NCI-H2171 treated with DMSO at 0.1 percent for 48 hours (cell line): ENCODE data around the gene KIF19.

Experiments
- DNase-seq: peaks from one replicate; lab custom pipeline; 2025; lab: John Stamatoyannopoulos, UW

Gene KIF19

GRCh38 chr17:74340470-74341023, 14.5 kb downstream of the KIF19 start:
- DNase-seq: peak; percentile 52

GRCh38 chr17:74342224-74342623, 16.2 kb downstream of the KIF19 start:
- peak; percentile 96 for DNase-seq

GRCh38 chr17:74343121-74343520, 17.1 kb downstream of the KIF19 start:
- no peak for DNase-seq

GRCh38 chr17:74343526-74344284, 17.7 kb downstream of the KIF19 start:
- peak; percentile 53 for DNase-seq

- no peak for DNase-seq
These were observed 18.6 kb downstream of the KIF19 start for GRCh38 chr17:74344658-74345057.

- DNase-seq: peak; percentile 26
These were observed 19.6 kb downstream of the KIF19 start for GRCh38 chr17:74345433-74346241.

DNA sequence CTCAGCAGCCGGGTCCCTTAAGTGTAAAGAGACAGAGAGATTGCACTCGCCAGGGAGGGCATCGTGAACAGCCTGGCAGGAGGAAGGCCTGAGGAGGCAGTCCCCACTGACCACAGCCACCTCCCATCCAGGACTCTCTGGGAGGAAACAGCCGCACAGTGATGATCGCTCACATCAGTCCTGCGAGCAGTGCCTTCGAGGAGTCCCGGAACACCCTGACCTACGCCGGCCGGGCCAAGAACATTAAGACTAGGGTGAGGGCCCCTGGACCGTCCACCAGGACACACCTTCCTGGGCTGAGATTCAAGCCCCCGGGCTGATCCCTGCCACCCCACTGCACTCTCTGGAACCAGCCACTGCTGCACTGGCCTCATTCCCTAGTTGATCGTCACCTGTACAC, 21.6 kb downstream of the KIF19 start:
- DNase-seq: no peak

- DNase-seq: no peak
These were observed 23.1 kb downstream of the KIF19 start for GRCh38 chr17:74349120-74349519.

DNA sequence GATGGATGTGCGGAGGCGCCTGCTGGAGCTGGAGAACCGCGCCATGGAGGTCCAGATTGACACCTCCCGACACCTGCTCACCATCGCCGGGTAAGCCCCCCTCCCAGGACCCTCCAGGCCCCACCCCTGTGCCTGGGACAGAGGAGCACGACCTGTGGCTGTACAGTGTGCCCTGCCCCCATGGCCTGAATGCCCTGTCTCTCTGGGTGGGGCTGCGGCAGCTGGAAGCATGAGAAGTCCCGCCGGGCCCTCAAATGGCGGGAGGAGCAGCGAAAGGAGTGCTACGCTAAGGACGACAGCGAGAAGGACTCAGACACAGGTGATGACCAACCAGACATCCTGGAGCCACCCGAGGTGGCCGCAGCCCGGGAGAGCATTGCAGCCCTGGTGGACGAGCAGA, 24.5 kb downstream of the KIF19 start:
- DNase-seq: no peak

DNA sequence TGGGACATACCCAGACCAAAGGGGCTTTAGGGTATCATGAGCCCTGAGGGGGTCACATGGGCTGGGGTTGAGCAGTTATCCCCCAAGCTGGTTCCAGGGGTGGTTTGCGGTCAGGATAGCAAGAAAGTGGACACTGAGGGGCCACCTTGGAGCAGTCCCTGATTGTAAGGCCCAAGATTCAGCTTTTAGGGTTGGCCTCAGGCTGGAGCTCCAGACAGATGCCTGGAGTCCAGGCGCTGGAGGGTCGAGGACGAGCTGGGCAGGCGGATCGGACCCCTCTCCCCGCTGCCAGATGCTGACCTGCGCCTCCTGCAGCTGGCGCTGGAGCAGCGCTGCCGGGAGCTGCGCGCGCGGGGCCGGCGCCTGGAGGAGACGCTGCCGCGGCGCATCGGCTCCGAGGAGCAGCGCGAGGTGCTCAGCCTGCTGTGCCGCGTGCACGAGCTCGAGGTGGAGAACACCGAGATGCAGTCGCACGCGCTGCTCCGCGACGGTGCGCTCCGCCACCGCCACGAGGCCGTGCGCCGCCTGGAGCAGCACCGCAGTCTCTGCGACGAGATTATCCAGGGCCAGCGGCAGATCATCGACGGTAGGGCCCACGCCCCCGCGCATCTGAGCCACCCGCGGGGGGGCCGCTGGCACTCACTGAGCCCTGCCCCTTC, 25.7 kb downstream of the KIF19 start:
- no peak for DNase-seq

DNA sequence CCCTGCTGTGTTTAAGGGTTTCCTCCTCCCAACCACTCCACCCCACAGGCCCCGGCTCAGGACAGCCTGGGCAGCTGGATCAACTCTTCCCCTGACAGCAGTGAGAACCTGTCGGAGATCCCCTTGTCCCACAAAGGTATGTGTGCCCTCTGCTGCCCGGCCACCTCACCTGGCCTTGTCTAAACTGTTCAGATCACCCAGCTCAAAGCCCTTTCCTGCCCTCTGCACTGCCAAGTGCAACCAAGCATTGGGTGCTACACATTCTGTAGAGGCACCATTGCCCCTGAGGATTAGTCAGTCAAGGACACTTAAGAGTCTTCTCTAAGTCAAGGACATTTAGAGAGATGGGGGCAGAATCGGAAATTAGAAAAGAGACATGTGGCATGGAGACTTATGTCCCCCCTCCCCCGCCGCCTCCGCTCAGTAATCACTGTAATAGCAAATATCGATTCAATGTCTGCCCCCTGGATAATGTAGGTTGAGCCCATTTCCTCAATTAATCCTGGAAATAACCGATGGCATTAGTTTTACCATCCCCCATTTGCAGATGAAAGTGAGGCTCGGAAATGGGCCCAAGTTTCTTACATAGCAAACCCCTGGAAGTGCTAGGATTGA, 27.5 kb downstream of the KIF19 start:
- DNase-seq: no peak

GRCh38 chr17:74354123-74354522, 28.1 kb downstream of the KIF19 start:
- no peak for DNase-seq

DNA sequence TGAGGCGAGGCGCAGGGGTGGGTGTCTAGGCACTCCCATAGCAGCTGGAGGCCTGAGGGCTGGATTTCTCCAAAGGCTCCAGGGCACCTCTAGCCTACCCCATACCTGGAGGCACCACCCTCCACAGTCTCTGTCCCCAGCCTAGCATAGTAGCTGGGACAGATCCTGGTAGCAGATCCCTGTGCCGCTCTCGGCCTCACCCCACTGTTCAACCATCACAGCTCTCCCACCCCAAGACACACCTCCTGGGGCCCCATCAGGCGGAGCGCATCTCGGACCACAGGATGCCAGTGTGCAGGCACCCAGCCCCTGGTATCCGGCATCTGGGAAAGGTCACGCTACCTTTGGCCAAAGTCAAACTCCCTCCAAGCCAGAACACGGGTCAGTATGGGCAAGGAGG, 28.5 kb downstream of the KIF19 start:
- no peak for DNase-seq

- no peak for DNase-seq
These were observed 29.0 kb downstream of the KIF19 start for GRCh38 chr17:74355065-74355464.

DNA sequence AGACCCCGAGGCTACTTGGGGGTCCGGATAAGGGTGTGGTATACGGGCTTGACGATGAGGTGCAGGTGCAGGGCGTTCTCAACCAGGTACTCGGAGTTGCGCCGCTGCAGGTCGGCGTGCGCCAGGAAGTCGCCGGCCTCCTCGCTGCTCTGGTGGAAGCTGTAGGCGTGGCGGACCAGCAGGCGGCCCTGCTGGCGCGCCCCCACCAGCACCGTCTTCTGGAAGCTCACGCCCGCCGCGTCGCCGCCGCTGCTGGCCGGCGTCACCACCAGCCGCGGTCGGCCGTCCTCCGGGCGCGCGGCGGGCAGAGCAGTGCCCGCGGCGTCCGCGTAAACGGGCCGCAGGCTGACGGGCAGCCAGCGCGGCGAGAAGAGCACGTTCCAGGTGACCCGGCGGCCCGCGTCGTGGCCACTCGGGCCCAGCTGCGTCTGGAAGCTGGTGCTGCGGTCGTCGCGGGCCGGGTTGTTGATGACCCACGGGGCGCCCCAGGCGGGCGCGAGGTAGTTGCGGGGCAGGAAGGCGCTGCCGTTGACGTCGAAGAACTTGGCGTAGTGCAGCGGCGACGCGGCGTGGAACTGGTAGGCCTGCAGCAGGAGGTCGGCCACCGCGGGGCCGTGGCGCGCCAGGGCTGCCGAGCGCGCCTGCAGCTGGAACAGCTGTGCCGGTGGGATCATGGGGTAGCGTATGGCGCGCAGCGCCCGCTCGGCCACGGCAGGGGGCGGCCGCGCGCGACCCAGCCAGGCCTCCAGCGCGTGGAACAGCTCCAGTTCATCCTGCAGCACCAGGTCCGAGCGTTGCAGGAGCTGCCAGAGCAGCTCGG, 30.8 kb downstream of the KIF19 start:
- no peak for DNase-seq

DNA sequence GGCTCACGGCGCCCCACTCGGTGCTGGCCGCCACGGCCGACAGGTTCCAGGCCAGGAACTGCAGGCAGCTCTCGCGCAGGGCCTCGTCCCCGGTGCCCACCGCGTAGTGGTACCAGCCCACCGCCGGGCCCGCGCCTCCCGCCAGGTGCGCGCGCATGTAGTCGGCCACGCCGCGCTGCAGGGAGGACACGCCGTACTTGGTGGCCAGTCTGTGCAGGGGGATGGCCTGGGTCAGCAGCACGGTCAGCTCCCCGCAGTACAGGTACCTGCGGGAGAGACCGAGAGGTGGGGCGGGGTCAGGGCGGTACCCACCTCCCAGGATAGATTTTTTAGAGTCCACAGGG, 31.4 kb downstream of the KIF19 start:
- DNase-seq: no peak

GRCh38 chr17:74358697-74359096, 32.7 kb downstream of the KIF19 start:
- DNase-seq: no peak

GRCh38 chr17:74359916-74360315, 33.9 kb downstream of the KIF19 start:
- no peak for DNase-seq

DNA sequence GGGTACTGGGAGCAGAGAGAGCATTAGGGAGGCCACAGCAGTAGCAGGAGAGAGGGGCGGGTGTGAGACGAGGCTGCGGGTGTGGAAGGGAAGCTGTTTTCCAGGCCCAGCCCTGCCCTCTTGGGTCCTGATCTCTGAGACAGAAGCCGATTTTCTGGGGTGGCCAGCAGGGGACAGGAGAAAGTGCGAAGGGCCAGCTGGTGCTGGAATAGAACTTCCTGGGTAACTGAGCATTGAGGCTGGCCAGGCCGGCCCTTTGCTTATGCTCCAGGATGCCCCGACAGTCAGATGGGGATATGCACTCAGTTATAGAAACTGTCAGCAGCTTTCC, 34.8 kb downstream of the KIF19 start:
- no peak for DNase-seq

DNA sequence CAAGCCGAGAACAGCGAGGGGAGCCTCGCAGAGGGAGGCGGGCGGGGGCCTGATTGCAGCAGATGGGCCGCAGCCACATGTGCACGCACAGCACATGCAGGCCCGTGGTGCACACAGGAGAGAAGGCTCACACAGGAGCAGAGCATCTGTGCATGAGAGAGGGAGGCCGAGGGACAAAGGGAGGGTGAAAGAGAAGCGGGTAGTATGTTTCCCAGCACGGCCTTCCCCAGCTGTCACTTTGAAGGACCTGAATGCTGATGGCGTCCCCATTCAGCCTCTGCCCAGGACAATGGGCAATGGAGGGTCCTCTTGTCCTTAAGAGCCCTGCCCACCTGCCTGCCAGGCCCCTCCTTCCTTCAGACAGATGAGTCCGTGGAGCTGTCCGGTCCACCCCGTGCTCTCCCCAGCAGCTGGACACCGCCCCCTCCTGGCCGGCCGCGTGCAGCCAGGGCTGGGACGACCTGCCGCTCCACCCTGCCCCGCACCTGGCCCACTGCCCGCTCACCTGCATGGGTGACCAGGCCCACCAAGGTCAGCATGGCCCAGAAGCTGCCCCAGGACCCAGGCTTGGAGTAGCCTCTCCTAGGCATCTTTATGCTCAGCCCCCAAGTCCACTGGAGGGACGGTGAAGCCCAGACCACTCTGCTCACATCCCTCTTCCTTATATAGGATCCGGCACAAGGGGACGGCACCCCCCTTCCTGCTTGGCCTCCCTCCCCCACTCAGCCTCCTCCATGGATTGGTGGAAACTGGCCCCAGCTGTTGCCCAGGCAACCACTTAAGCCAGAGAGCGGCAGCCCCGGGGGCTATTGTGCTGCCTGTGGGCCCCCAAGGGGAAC, 35.4 kb downstream of the KIF19 start, which contains the start of gene BTBD17:
BTBD17 (minus strand) TSS at position 639 of the 839 bp plus-strand sequence; CDS start at position 590, 49 bp downstream.
- DNase-seq: peak; percentile 88

GRCh38 chr17:74362069-74362405, 36.0 kb downstream of the KIF19 start:
- no peak for DNase-seq
